K562 (cell line): ENCODE data around the gene MGAT1. TPM values are rescaled to one million over a fixed set of nuclear protein-coding genes. Genes with fewer than 3 reads are reported as not detected.
A peak's percentile ranks its signal among the peaks of the same experiment; 100 is the strongest.

Source experiments
- BCL6 ChIP-seq: fragments of 250-450 bp; sonication (Bioruptor Pico); IDR thresholded peaks from 2 replicates; pipeline ENCODE4 v1.4.0; 2020
- CBX5 ChIP-seq: IDR thresholded peaks from 2 replicates; pipeline ENCODE4 v1.6.1; 2014; ENCODE audit warnings: low read depth, borderline replicate concordance
- E2F6 ChIP-seq, 2 experiments: IDR thresholded peaks; 2 replicates each; pipeline ENCODE4 v1.6.1; 2011; ENCODE audit warnings: borderline replicate concordance in 1 of 2, control low read depth in 1 of 2, low read depth in 1 of 2, low read length in 1 of 2, mild to moderate bottlenecking in 1 of 2, mixed read lengths in 1 of 2, moderate library complexity in 1 of 2; ENCODE audit not compliant: insufficient read depth in 1 of 2, insufficient read length in 1 of 2, poor library complexity in 1 of 2, severe bottlenecking in 1 of 2; ENCODE audit errors: extremely low read depth in 1 of 2
- EZH2 ChIP-seq: IDR thresholded peaks from 2 replicates; pipeline ENCODE4 v1.6.1; 2012; ENCODE audit warnings: low read depth, mild to moderate bottlenecking, inconsistent platforms, low read length, borderline replicate concordance
- HEY1 ChIP-seq: fragments of 250-450 bp; sonication (Bioruptor Pico); IDR thresholded peaks from 2 replicates; pipeline ENCODE4 v1.5.0; 2020; ENCODE audit warnings: mild to moderate bottlenecking, moderate library complexity, borderline replicate concordance
- JUND ChIP-seq, 2 experiments: IDR thresholded peaks; 2 replicates in 1 of 2; 3 replicates in 1 of 2; pipeline ENCODE4 v1.6.1; 2011; ENCODE audit warnings: borderline replicate concordance in 2 of 2, low read depth in 2 of 2, low read length in 2 of 2, improper control_type of control experiment in 1 of 2, missing biosample characterization in 1 of 2, missing genetic modification characterization in 1 of 2, missing genetic modification reagents in 1 of 2
- KAT8 ChIP-seq: fragments of 450-650 bp; IDR thresholded peaks from 2 replicates; pipeline ENCODE4 v1.6.1; 2016; ENCODE audit warnings: low read depth, mild to moderate bottlenecking
- MAFK ChIP-seq: IDR thresholded peaks from 2 replicates; pipeline ENCODE4 v1.6.1; 2011; ENCODE audit warnings: low read length, improper control_type of control experiment
- MTF1 ChIP-seq: fragments of 250-450 bp; sonication (Bioruptor Pico); IDR thresholded peaks from 2 replicates; pipeline ENCODE4 v1.9.0; 2021; ENCODE audit warnings: moderate library complexity, mild to moderate bottlenecking, inconsistent platforms, borderline replicate concordance
- SMARCC2 ChIP-seq: fragments of 450-650 bp; IDR thresholded peaks from 2 replicates; pipeline ENCODE4 v1.6.1; 2017; ENCODE audit warnings: antibody characterized with exemption, moderate library complexity, mild to moderate bottlenecking, low read depth
- TCF3 ChIP-seq: sonication (generic); formaldehyde crosslinking; IDR thresholded peaks from 2 replicates; pipeline ENCODE4 v1.4.0; 2020; ENCODE audit warnings: mild to moderate bottlenecking, missing genetic modification reagents
- YBX1 ChIP-seq: fragments of 450-650 bp; IDR thresholded peaks from 2 replicates; pipeline ENCODE4 v1.7.1; 2016; ENCODE audit warnings: mild to moderate bottlenecking
- ZNF174 ChIP-seq: fragments of 250-450 bp; sonication (Bioruptor Pico); IDR thresholded peaks from 2 replicates; pipeline ENCODE4 v1.4.0; 2020; ENCODE audit warnings: mild to moderate bottlenecking
- ZNF263 ChIP-seq: sonication (generic); formaldehyde crosslinking; IDR thresholded peaks from 2 replicates; pipeline ENCODE4 v1.8.0; 2022; ENCODE audit warnings: mild to moderate bottlenecking, missing genetic modification reagents, borderline replicate concordance
- polyA plus RNA-seq, 8 experiments: library from polyadenylated mRNA; depleted of rRNA in 4 of 8; stranded (reverse) in 5 of 8; unstranded in 3 of 8; fragments of >200 nt; fragmentation: Nextera tagmentation in 2 of 8; fragmentation: Illumina TruSeq in 1 of 8; extraction: Ambion mirVana in 2 of 8; extraction: Trizol in 1 of 8; gene quantifications; 2 replicates each; pipeline versions ENCODE4 v1.2.1 to v1.2.3, GENCODE V29; 2011 to 2014; ENCODE audit warnings: inconsistent platforms in 1 of 8, missing spikeins in 1 of 8
- total RNA-seq, 7 experiments: library from RNA; depleted of rRNA in 6 of 7; stranded (reverse); fragments of >200 nt in 6 of 7; fragmentation: Illumina TruSeq in 2 of 7; extraction: Trizol in 2 of 7; gene quantifications; 2 replicates each; pipeline versions ENCODE4 v1.2.1 to v1.2.3, GENCODE V29; 2011 to 2021; ENCODE audit warnings: low replicate concordance in 1 of 7
- TF ChIP-seq, protein P1 (sequence below): fragments of 450-650 bp; IDR thresholded peaks from 2 replicates; pipeline ENCODE4 v1.6.1; 2016; ENCODE audit warnings: mild to moderate bottlenecking, moderate library complexity

Gene MGAT1
- total and polyA plus RNA-seq, 9 of the 15 experiments (the other 6 are each of a cell fraction or from before 2014, with no cell fraction given), result 3.9 to 82.7 (median 44.5) TPM

GRCh38 chr5:180830253-180831138 is 27.9 kb upstream of the MGAT1 start (continued):
- 0 out of 2 replicates have a peak, but pooled peaks have one; percentile 16 for TF ChIP-seq JUND (IDR thresholded peaks at IDR 0.05; ENCODE audit: borderline replicate concordance, low read depth, low read length)
- no peak for TF ChIP-seq JUND (tag; IDR thresholded peaks at IDR 0.05; ENCODE audit: borderline replicate concordance, low read depth, low read length)
- TF ChIP-seq ZNF174 (CRISPR knock-in tag), result no peak
- TF ChIP-seq TCF3, result no peak
- no peak for TF ChIP-seq EZH2
- TF ChIP-seq MTF1 (CRISPR knock-in tag), result no peak
- TF ChIP-seq CBX5, result no peak
- TF ChIP-seq MAFK, result no peak
- no peak for TF ChIP-seq KAT8
- no peak for TF ChIP-seq HEY1 (CRISPR knock-in tag)
- TF ChIP-seq YBX1, result no peak
- TF ChIP-seq E2F6 (IDR thresholded peaks at IDR 0.05; ENCODE audit: borderline replicate concordance in 1 of 2, extremely low read depth in 1 of 2, insufficient read depth in 1 of 2, insufficient read length in 1 of 2, low read depth in 1 of 2, low read length in 1 of 2, poor library complexity in 1 of 2, severe bottlenecking in 1 of 2), result peak; percentile 81 to 92
- TF ChIP-seq, protein P1, sequence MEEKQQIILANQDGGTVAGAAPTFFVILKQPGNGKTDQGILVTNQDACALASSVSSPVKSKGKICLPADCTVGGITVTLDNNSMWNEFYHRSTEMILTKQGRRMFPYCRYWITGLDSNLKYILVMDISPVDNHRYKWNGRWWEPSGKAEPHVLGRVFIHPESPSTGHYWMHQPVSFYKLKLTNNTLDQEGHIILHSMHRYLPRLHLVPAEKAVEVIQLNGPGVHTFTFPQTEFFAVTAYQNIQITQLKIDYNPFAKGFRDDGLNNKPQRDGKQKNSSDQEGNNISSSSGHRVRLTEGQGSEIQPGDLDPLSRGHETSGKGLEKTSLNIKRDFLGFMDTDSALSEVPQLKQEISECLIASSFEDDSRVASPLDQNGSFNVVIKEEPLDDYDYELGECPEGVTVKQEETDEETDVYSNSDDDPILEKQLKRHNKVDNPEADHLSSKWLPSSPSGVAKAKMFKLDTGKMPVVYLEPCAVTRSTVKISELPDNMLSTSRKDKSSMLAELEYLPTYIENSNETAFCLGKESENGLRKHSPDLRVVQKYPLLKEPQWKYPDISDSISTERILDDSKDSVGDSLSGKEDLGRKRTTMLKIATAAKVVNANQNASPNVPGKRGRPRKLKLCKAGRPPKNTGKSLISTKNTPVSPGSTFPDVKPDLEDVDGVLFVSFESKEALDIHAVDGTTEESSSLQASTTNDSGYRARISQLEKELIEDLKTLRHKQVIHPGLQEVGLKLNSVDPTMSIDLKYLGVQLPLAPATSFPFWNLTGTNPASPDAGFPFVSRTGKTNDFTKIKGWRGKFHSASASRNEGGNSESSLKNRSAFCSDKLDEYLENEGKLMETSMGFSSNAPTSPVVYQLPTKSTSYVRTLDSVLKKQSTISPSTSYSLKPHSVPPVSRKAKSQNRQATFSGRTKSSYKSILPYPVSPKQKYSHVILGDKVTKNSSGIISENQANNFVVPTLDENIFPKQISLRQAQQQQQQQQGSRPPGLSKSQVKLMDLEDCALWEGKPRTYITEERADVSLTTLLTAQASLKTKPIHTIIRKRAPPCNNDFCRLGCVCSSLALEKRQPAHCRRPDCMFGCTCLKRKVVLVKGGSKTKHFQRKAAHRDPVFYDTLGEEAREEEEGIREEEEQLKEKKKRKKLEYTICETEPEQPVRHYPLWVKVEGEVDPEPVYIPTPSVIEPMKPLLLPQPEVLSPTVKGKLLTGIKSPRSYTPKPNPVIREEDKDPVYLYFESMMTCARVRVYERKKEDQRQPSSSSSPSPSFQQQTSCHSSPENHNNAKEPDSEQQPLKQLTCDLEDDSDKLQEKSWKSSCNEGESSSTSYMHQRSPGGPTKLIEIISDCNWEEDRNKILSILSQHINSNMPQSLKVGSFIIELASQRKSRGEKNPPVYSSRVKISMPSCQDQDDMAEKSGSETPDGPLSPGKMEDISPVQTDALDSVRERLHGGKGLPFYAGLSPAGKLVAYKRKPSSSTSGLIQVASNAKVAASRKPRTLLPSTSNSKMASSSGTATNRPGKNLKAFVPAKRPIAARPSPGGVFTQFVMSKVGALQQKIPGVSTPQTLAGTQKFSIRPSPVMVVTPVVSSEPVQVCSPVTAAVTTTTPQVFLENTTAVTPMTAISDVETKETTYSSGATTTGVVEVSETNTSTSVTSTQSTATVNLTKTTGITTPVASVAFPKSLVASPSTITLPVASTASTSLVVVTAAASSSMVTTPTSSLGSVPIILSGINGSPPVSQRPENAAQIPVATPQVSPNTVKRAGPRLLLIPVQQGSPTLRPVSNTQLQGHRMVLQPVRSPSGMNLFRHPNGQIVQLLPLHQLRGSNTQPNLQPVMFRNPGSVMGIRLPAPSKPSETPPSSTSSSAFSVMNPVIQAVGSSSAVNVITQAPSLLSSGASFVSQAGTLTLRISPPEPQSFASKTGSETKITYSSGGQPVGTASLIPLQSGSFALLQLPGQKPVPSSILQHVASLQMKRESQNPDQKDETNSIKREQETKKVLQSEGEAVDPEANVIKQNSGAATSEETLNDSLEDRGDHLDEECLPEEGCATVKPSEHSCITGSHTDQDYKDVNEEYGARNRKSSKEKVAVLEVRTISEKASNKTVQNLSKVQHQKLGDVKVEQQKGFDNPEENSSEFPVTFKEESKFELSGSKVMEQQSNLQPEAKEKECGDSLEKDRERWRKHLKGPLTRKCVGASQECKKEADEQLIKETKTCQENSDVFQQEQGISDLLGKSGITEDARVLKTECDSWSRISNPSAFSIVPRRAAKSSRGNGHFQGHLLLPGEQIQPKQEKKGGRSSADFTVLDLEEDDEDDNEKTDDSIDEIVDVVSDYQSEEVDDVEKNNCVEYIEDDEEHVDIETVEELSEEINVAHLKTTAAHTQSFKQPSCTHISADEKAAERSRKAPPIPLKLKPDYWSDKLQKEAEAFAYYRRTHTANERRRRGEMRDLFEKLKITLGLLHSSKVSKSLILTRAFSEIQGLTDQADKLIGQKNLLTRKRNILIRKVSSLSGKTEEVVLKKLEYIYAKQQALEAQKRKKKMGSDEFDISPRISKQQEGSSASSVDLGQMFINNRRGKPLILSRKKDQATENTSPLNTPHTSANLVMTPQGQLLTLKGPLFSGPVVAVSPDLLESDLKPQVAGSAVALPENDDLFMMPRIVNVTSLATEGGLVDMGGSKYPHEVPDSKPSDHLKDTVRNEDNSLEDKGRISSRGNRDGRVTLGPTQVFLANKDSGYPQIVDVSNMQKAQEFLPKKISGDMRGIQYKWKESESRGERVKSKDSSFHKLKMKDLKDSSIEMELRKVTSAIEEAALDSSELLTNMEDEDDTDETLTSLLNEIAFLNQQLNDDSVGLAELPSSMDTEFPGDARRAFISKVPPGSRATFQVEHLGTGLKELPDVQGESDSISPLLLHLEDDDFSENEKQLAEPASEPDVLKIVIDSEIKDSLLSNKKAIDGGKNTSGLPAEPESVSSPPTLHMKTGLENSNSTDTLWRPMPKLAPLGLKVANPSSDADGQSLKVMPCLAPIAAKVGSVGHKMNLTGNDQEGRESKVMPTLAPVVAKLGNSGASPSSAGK, result peak; percentile 94
- no peak for TF ChIP-seq BCL6 (CRISPR knock-in tag)
- TF ChIP-seq SMARCC2, result no peak
- TF ChIP-seq ZNF263, result no peak
